ENCODE data around the gene TRABD2B.

TRABD2B gene

DNA sequence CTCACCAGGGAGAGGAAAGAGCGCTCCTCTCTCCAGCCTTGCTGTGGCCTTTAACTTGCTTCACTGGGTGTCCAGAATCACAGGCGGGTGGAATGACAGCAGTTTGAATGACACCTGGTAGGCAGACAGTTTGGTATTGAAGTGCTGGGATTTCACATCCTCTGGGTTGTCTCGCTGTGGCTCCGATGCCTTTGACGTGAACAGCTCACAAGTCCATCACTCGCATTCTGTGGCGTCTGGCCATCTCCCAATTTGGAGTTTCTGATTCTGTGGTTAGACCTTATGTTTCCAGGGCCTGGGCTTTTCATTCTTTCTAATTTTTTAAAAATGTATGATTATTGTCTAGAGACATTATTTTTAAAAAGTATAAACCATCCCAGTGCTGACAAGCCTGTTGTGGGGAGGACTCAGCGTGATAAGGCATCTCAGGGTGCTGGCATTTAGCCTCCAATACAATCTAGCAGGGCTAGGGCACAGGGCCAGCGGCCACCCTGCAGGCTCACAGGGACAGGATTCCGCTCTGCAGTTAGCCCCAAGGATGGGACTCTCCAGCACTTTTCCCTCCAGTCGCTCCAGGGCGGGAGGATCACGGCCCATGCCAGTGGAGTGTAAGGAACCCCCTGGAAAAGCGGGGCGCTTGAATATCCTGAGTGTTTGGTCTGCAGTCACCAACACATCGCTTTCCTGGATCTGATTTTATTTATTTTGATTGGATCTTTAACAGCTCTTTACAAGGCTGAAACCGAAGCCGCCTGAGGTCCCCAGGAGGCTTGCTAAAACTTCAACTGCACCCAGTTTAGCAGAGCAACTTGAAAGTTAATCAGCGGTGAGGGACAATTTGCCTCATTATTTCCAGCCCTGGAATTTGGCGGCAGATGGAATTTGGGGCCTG is 178.3 kb downstream of the TRABD2B start:
- no peak for DNase-seq

DNA sequence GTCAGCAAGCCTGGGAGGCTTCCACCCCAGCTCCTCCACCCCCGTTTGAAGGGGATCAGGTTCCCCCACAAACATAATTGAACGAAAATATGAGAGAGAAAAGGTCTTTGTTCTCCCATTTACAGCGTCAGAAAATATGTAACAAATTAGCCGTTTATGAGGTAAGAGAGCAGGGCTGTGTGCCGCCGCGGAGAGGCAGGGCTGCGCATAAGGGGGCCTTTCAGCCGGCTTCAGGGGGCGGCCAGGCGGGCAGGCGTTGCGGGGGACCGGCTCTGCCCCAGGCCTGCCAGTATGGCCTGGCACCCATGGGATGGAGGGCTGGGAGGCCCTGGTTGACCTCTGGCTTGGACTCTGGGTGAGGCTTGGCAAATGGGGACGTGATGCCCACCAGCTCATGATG is 179.3 kb downstream of the TRABD2B start:
- DNase-seq: no peak

DNA sequence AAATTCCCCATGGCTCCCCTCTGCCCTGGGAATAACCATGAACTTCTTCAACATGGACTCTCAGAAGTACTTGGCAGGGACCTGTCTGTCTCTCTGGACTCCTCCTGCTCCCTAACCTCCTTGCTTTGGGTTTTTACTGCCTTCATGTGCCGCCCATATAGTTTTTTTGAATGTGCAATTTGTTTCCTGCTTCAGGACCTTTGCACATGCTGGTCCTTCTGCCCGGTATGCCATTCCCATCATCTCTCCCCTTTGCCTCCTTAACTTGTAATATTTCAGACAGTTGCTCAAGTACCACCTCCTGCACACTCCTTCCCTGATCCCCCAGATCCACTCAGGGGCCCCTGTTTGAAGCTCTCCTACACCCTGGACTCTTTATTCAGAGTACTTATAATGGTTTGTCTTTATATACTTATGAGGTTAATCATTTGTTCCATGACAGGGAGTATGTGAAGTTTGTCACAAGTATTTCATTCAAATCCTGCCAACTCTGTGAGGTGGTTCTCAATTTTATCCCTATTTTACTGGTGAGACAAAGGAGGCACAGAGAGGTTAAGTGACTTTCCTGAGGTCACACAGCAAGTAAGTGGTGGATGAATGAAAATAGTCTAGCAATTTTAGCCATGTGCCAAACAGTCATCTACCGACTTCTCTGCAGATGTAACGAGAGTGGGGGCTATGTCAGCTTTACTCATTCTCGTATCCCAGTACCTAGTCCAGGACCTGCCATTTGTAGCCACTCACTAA is 180.7 kb downstream of the TRABD2B start:
- DNase-seq: no peak

DNA sequence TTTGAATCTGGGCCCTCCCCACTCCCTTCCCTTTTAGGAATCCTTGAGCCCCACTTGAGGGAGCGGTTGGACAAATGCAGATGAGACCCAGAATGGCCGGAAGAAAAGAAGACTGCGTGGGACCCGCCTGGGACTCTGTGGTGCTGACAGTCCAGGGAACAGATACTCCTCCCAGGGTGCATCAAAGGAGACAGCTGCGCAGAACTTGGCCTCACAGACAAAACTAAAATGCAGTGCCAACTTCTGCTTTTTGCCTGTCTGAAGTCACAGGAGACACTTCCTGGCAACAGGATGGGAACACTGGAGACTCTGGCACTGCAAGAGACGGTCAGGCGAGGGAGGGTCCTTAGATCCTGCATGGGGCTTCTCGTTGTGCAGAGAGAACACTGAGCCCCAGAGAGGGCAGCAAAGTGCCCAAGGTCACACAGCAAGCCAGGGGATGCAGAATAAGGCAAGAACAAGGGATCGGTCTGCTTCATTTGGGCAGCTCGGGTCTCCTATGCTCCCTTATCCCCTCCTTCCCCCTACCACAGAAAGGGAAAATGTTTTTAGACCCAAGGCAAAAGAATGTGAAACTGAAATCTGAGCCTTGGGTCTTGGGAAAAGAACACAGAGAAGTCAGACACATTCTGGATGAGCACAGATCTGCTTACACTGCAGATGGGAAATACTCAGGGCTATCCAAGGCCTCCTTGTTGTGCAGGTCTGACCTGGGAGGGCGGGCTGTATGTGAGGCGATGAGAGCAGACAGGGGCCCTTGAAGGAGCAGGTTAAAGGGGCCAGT is 182.4 kb downstream of the TRABD2B start:
- no peak for DNase-seq

DNA sequence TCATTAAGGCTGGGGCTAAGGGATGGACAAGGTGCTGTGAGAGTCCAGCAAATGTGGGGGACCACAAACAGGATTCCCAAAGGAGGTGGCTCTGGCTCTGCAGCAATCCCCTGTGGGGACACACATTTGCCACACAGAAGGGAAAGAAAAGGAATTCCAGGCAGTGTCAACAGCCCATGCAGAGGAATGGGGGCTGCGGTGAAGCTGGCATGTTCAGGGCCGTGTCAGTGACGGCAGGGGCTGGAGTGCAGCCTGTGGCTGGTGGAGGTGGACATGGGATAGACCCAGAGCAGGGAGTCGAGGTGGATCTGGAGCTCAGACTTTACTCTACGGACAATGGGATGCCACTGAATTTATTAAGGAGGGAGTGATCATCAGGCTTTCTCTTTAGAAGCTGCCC is 183.2 kb downstream of the TRABD2B start:
- DNase-seq: no peak

DNA sequence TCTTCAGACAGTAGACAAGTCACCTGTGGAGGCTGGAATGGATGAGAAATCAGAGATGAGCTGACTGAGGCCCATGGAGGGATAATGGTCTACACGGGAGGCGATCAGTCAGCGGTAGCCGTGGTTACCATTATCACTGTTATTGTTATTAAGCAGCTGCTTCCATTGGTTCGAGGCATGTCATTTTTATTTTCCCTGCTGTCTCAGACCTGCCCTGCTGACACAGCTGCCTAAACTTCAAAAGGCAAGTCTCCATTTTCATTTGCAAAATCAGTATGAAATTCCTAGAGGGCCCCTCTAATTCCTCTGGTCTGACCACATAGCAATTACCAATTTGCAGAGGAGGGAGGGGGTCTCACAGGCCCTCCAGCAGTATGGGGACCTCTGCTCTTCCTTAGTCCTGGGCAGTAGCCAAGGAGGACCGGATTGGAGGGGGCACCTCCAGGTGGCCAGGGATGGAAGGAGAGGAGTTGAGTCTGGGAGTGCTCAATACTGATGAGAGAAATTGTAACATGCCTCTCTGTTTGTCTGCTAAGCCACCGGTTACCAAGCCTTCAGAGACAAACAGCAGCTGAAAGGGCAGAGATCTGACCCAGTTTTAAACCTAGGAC is 184.2 kb downstream of the TRABD2B start:
- no peak for DNase-seq

DNA sequence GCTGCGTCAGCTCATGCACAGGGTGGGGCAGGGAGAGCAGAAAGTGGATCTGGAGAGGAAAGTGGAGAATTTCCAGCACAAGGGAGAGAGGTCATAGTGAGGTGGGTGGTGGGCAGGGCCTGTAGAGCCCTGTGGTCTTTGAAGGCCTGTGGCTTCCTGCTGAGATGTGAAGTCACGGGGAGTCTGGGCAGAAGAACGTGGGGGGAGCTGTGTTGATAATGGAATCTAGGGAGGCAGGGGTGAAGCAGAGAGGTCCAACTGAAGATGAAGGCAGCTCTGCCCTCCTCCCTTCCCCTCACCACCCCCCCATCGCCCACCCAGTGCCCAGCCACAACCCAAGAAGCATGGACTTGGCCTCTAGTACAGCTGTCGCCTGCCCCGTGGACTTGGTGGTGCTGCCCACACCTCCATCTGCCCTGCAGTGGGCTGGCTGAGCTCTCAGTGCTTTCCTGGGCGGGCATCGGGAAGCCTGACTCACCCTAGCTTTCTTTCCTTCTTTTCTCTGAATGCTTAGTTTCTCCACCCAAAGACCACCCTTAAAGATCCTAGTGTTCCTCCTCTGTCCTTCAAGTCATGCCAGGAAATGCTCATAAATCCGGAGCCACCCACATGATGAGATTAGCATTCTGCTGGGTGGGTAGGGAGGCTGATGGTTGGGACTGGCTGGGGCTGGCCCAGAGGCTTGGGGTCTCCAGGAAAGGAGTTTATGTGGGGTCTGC is 186.1 kb downstream of the TRABD2B start:
- DNase-seq: no peak

DNA sequence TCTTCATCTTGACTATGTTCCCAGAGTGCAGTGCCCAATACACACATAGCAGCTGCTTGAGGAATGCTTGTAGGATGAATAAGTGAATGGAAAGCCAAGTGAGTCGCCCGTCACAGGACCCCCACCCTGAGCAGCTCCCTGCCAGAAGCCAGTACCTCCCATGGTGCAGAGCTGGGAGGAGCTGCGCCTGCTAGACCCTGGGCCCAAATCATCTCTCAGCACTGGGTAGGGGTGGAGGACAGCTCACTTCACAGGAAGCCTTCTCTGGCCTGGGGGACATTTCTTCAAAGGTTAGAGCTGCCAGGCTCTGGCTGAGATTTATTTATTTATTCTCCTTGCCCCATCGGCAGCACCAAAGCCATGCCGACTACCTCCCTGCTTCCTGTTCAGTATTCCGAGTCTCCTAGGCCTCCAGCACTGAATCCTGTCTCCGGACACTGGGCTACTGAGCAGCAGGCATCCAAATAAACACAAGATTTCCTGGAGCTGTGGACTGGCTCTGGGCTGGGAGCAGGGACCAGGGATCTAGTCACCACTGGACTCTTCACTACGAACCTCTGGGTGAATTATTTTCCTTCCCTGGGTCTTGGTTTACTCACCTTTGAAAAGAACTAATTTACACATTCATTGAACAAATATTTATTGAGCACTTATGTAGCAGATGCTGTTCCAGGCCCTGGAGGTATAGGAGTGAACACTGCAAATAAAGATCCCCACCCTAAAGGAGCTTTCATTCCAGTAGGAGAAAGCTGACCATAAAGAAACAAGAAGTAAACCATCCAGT is 187.7 kb downstream of the TRABD2B start:
- no peak for DNase-seq

DNA sequence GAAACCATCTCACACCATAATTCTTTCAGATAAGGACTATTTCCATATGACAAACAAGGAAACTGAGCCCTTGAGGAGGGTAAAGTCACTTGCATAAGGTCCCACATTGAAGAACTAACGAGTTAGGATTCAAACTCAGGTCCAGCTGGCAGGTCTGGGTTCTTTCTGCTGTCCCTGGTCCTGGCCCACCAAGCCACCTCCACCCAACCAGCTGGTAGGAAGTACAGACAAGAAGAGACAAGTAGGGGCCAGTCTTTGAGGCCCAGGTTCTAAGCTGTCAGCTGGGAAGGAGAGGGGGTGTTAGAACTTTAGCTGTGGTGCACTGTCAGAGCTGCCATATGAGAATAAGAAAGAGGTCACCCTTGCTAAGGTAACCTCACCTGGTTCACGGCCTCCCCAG is 188.6 kb downstream of the TRABD2B start:
- DNase-seq: no peak

DNA sequence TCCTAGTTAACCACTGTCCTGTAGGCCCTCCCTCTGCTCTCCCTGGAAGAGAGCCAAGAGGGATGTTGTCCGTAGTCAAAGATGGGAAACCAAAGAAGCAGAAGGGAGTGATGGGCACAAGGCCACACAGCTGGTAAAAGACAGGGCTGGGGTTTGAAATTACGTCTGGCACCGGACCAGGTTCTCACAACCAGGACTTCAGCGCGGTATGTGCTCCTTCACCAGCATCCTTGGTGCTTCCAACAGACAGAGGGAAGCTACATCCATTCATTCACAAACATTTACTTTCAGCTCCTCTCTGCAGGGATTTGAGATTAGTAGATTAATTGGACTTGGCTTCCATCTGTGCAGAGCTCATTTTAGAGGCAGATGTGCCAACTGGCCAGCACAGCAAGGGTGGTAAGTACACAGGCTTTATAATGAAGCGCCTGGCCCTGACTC is 191.2 kb downstream of the TRABD2B start:
- no peak for DNase-seq

DNA sequence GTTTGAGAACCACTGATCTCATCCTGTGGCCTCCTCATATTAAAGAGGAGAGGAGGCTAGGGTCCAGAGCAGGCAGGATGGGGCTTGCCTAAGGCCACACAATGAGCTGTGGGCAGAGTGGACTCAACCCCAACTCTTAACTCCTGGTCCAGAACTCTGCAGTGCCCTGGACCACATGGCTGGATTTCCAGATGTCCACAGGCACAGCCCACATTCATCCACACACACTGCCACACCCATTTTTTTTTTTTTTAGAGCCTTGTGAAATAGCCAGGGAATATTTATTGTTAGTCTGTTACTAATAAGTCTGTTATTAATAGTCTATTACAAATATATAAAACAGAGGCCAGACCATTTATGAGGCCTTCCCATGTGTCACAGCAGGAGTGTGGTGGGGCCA is 192.2 kb downstream of the TRABD2B start:
- no peak for DNase-seq

DNA sequence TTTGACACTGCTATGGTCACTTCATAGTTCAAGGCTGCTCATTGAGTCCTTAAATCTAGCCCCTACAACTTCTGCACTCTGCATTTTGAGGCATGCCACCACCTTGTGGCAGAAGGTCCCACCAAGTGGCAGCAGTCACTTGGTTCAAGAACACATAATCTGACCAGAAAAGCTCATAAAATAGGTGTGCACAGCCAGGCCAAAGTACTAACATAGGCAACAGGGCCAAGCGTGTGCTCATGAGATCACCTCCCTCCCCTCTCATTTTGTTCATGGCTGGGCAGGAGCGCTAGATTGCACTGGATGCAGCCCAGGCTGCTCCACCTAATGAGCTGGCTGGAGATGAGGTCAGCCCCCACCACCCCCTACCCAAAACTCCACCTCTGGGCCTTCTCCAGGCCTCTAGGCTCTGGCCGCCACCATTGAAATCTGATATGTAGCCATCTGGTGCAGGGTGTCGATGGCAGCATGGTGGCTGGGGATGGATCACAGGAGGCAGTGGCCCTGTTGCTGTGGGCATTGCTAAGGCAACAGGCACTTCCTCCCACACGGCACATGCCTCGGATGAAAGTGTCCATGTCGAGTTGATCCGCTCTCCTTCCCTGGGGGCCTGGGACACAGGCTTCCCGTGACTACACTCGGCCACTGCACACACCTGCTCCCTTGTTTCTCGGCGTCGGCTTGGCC is 193.2 kb downstream of the TRABD2B start:
- no peak for DNase-seq

DNA sequence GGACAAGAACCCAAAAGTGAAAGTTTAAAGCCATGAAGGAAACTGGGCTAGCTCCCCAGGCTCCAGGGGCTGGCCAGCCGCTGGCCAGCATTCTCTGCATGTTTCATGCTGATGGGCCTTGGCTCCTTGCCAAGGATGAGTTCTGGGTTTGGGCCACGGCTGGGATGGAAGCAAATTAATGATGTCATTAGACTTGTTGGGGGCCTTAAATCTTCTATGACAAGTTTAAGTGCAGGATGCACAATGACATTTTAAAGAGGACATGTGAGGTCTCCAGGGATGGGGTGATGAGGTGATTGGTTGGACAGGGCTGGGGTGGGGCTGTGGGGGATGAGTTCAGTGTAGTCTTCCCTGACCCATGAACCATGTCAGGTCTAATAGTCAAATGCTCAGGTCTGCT is 199.6 kb downstream of the TRABD2B start:
- DNase-seq: no peak

DNA sequence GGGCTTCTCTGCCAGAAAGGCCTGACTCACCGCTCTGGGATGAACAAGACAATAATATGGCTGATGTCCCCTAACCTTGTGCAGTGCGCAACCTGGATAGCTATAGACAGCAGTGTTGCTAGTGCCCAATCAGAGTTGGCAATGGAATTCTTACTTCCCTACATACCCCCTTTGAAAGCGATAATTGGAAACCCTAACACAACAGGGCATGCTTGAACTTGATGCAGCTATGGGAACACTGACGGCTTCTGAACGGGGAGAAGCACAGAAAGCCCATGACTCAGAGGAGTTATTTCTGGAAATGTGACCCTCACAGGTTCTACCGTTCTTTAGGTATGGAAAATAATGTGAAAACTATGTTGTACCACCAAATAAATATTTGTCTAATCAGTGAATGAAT is 200.6 kb downstream of the TRABD2B start:
- DNase-seq: no peak

DNA sequence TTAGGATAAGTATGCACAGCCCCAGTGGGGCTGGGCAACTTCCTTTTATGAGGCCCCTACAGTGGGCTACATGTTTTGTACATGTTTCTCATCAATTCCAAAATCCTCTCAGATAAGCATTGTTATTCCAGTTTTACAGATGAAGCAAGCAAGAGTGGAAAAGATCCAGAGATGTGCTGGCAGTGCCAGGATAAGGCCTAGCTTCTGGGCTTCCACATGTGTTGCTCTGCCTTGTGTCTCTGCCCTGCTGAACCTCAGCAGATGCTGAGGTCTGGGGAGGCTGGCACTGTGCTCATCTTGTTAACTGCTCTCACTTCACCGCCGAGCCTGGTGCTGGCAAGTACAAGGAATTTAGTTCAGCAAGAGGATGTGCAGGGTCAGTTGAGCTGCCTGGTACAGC is 202.1 kb downstream of the TRABD2B start:
- no peak for DNase-seq

DNA sequence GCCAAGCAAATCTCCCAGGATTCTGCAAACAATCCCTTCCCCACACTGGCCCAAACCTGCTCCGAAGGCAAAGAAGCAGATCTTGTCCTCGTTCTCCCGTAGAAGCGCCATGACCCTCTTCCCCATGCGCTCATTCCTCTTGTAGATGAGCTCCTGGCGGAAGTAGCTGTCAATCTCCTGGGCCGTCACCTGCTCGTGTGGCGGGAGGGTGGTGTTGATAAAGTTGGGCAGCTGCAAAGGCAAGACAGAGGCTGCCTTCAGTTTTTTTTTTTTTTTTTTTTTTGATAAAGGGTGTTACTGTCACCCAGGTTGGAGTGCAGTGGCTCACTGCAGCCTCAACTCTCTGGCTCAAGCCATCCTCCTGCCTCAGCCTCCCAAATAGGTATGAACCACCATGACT is 202.7 kb downstream of the TRABD2B start:
- no peak for DNase-seq

DNA sequence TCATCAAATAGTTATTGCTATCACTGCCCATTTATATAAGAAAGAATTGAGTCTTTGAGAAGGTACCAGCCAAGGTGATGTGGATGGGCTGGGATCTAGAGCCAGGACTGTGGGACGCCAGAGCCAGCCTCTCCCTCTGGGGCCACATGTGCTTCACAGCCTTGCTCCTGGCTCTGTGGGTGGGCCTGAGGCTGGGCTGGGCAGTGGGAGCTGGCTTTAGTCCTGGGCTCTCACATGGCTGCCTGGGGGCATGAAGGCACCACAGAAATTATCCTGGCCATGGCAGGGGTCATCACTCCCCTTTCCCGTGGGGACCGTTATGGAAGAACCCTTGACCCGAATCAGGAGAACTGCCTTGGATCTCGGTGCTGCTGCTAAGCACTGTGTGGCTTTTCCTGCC is 203.1 kb downstream of the TRABD2B start:
- no peak for DNase-seq

DNA sequence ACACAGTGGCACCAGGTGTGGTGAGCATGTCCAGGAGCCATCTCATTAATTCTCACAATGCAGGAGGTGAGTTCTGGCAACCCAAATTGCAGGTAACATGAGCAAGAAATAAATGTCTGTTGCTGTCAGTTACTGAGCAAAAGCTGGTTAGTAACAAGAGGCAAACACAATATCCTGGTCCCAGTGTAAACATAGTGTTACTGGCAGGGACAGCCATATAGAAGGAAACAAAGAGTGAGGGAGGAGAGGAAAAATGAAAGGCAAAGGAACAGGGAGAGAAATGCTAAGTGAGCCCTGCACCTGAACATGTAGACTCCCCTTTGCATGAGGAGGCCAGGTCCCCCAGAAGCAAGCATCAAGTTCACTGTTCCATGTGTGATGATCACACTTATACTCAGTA is 203.6 kb downstream of the TRABD2B start:
- no peak for DNase-seq

DNA sequence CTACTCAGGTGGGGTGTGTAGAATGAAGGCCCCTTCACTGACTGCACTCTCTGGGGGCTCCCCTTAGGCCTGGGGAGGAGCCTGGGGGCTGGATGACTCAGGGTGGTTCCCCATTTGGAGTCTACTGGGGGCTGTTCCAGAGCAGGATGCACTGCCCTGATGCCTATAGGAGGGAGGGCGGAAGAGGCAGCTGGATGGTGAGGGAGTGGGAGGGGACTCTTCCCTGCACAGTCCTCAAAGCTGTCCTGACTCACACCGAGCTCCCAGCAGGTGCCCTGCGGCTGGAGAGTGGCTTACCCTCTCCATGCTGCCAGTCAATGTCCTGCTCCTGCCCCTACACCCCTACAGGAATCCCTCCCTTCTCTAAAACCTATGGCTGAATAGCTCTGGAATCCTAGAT is 204.4 kb downstream of the TRABD2B start:
- DNase-seq: no peak

DNA sequence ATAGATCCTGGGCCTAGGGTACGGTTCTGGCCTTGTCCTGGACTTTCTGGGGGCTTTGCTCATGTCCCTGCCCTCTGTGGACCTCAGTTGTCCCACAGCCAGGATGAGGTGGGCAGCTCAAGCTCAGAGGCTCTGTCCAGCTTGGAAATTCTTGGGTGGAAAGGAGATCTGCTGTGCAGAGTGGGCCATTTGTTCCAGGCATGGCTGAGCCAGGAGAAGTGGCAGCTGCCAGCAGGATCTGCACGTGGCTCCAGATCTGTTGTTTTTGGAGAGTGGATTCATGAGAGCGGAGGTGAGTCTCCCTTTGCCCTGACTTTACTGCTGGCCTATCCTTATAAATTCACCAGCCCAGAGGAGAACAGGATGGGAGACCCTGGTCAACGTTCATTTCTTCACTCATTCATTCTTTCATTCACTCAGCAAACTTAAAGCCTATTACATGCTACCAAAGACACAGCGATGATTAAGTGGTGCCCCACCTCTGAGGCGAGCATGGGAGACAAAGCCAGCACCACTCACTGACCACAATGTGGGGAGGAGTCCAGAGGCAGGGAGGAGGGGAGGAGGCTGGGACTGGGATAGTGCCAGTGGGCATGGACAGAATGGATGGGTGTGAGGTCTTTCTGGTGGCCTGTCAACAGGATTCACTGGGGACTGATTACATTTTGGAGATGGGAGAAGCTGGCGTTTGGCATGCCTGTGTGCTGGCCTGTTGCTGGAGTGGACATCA is 205.1 kb downstream of the TRABD2B start:
- DNase-seq: no peak

Measured in CD4-positive, alpha-beta T cell treated with Interferon alpha-2 for 1 hour (primary cell).